Measurements from ENCODE around the gene MEX3B.

Gene MEX3B

GRCh38 chr15:82040390-82040789 is 5.4 kb downstream of the MEX3B start:
- Histone ChIP-seq H3K4me3 (ENCODE audit: insufficient read depth, low read length, poor library complexity, severe bottlenecking) (no peak overlapping the region), H2AFZ (ENCODE audit: low read depth, low read length, severe bottlenecking) (no peak overlapping the region), H3F3A (ENCODE audit: insufficient read depth) (peaks cover 11% of the 10 kb centered on the region; the same call in 1 of the 2 replicates), H3K27ac (ENCODE audit: low read depth, low read length) (no peak overlapping the region), H3K79me2 (ENCODE audit: insufficient read depth, low read length) (no peaks in the 10 kb centered on the region), H3K27me3 (ENCODE audit: low read length) (no peaks in the 10 kb centered on the region), H3K9me2 (replicated peaks; ENCODE audit: insufficient read depth, low read length) (no peaks in the 10 kb centered on the region), H3K4me2 (ENCODE audit: low read depth, low read length, poor library complexity, severe bottlenecking) (no peak overlapping the region), H4K20me1 (ENCODE audit: low read depth, low read length) (no peaks in the 10 kb centered on the region), H3K9me3 (ENCODE audit: insufficient read depth, low read length) (no peaks in the 10 kb centered on the region), H3K36me3 (ENCODE audit: low read length) (no peaks in the 10 kb centered on the region; the same call in 1 of the 2 replicates), H3K9ac (ENCODE audit: low read length) (no peak overlapping the region)
- TF ChIP-seq EZH2phosphoT487 (conservative IDR thresholded peaks at IDR 0.05; ENCODE audit: low read length), result no peak
- no peak for TF ChIP-seq CTCF (IDR thresholded peaks at IDR 0.05; ENCODE audit: insufficient read depth, low read length, poor library complexity, severe bottlenecking)

DNA sequence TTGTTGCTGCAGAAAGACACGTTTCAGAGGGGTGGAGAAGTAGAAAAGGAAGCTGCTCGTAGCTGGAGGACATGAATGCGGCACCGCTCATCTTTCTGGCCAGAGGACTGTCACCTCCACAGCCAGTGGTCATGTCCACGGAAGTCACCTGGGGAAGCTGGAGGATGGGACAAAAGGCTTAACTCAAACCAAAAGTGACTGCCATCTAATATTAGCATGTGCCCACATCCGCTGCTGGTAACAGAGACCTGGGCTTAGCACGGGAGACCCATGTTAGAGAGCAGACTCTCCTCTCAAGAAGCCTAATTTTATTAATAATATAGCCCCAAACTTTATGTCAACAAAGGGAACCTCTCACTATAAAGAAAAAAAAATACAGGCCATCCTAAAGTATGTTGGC is 5.9 kb downstream of the MEX3B start:
- Histone ChIP-seq H3K36me3 (ENCODE audit: low read length) (no peaks in the 10 kb centered on the region; the same call in 1 of the 2 replicates), H3K27me3 (ENCODE audit: low read length) (no peaks in the 10 kb centered on the region), H3F3A (ENCODE audit: insufficient read depth) (peaks cover 11% of the 10 kb centered on the region; the same call in 1 of the 2 replicates), H2AFZ (ENCODE audit: low read depth, low read length, severe bottlenecking) (no peak overlapping the region), H3K4me3 (ENCODE audit: insufficient read depth, low read length, poor library complexity, severe bottlenecking) (no peak overlapping the region), H3K79me2 (ENCODE audit: insufficient read depth, low read length) (no peaks in the 10 kb centered on the region), H3K9ac (ENCODE audit: low read length) (no peak overlapping the region), H3K9me3 (ENCODE audit: insufficient read depth, low read length) (no peaks in the 10 kb centered on the region), H3K4me2 (ENCODE audit: low read depth, low read length, poor library complexity, severe bottlenecking) (no peak overlapping the region), H4K20me1 (ENCODE audit: low read depth, low read length) (no peaks in the 10 kb centered on the region), H3K27ac (ENCODE audit: low read depth, low read length) (no peak overlapping the region), H3K9me2 (replicated peaks; ENCODE audit: insufficient read depth, low read length) (no peaks in the 10 kb centered on the region)
- TF ChIP-seq CTCF (IDR thresholded peaks at IDR 0.05; ENCODE audit: insufficient read depth, low read length, poor library complexity, severe bottlenecking) (no peak), EZH2phosphoT487 (conservative IDR thresholded peaks at IDR 0.05; ENCODE audit: low read length) (no peak)

GRCh38 chr15:82036461-82036860 is 9.4 kb downstream of the MEX3B start:
- Histone ChIP-seq H3K9ac (ENCODE audit: low read length) (no peak overlapping the region), H3K4me3 (ENCODE audit: insufficient read depth, low read length, poor library complexity, severe bottlenecking) (no peak overlapping the region), H3K36me3 (ENCODE audit: low read length) (no peaks in the 10 kb centered on the region), H3F3A (ENCODE audit: insufficient read depth) (peaks cover 1% of the 10 kb centered on the region; the same call in 1 of the 2 replicates), H3K9me3 (ENCODE audit: insufficient read depth, low read length) (no peaks in the 10 kb centered on the region), H3K79me2 (ENCODE audit: insufficient read depth, low read length) (no peaks in the 10 kb centered on the region), H4K20me1 (ENCODE audit: low read depth, low read length) (no peaks in the 10 kb centered on the region), H3K4me2 (ENCODE audit: low read depth, low read length, poor library complexity, severe bottlenecking) (no peak overlapping the region), H3K27me3 (ENCODE audit: low read length) (no peaks in the 10 kb centered on the region), H2AFZ (ENCODE audit: low read depth, low read length, severe bottlenecking) (no peak overlapping the region), H3K27ac (ENCODE audit: low read depth, low read length) (no peak overlapping the region), H3K9me2 (replicated peaks; ENCODE audit: insufficient read depth, low read length) (no peaks in the 10 kb centered on the region)
- TF ChIP-seq CTCF (IDR thresholded peaks at IDR 0.05; ENCODE audit: insufficient read depth, low read length, poor library complexity, severe bottlenecking), result no peak
- no peak for TF ChIP-seq EZH2phosphoT487 (conservative IDR thresholded peaks at IDR 0.05; ENCODE audit: low read length)

Data from SU-DHL-6 (cell line).